ENCODE results near the gene RIN3. TPM values are rescaled to one million over a fixed set of nuclear protein-coding genes. Genes with fewer than 3 reads are reported as not detected.
A peak's percentile ranks its signal among the peaks of the same experiment; 100 is the strongest.

RIN3 gene
- total RNA-seq, 4 donors from 2014 or later = 15.4 to 53.6 (median 39.7) TPM

DNA sequence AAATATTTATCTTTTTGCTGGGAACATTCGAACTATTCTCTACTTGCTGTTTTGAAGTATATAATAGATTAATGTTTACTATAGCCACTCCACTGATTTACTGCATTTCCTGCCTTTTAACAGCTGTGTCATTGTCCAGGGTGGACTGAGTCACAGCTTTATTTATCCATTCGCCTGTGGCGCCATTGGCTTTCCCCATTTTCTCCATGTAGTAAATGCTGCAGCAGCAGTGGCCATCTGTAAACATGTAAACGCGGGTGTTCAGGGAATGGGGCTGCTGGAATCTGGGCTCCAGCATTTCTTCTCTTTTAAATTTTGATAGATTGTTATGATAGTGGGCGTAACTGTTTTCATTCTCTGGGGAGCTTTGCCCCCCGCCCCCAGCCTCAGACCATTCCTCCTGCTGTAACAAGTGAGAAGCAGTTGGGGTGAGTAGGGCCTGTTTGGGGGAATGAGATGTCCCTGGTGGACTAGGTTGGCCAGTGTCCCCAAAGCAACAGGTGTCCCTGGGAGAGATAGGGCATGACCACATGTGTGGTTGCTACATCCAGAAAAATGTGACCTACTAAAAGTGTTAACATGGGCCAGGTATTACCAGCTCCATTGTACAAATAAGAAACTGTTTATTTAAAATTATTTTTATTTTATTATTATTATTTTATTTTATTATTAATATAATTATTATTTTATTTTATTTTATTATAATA is 32.9 kb downstream of the RIN3 start:
- Histone ChIP-seq H3K27me3 (no peaks in the 10 kb centered on the region), H3K9me3 (no peaks in the 10 kb centered on the region), H3K27ac (peak overlapping the region in 1 of 4 donors; percentile 9), H3K36me3 (no peaks in the 10 kb centered on the region), H3K4me3 (no peak overlapping the region), H3K4me1 (peaks cover 0 to 9% (median under 1%) of the 10 kb centered on the region in 4 donors)
- peak in 1 of 3 donors; percentile 30 for DNase-seq
- no peak for TF ChIP-seq POLR2A (IDR thresholded peaks at IDR 0.05)

DNA sequence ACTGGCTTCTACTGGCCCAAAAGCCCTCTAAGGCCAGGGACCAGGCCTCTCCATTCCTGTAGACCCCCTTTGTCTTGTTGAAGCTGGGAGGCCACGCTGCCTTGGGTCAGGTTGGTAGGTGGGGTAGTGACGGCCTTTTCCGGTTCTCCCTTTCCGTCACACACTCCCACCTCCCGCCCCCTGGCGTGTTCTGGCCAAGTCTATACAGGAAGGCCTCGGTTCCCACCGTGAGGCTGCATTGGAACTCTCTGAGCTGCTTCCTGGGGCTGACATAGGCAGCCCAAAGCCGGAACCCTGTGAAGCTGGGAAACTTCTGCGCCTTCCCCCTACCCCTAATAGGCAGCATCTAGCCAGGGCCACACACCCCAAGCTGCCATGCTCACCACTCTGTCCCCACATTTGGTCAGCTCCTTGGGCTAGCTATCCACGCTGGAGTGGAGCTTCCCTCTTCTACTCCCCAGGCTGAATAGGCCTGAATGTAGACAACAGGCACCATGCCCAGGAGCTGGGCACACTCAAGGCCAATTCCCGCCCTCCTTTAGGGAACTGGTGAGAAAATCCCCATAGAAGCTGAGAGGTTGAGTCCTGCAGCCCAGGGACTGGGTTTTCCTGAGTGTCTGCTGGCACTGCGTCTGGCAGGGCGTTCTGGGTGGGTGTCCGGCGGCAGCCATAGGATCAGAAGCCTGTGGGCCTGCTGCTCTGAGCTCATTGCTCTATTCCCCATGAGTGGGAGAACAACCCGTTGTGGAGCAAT is 35.7 kb downstream of the RIN3 start:
- TF ChIP-seq POLR2A (IDR thresholded peaks at IDR 0.05) = no peak
- TF ChIP-seq, protein P1, sequence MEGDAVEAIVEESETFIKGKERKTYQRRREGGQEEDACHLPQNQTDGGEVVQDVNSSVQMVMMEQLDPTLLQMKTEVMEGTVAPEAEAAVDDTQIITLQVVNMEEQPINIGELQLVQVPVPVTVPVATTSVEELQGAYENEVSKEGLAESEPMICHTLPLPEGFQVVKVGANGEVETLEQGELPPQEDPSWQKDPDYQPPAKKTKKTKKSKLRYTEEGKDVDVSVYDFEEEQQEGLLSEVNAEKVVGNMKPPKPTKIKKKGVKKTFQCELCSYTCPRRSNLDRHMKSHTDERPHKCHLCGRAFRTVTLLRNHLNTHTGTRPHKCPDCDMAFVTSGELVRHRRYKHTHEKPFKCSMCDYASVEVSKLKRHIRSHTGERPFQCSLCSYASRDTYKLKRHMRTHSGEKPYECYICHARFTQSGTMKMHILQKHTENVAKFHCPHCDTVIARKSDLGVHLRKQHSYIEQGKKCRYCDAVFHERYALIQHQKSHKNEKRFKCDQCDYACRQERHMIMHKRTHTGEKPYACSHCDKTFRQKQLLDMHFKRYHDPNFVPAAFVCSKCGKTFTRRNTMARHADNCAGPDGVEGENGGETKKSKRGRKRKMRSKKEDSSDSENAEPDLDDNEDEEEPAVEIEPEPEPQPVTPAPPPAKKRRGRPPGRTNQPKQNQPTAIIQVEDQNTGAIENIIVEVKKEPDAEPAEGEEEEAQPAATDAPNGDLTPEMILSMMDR (IDR thresholded peaks at IDR 0.05) = no peak
- H3K36me3 ChIP-seq = no peaks in the 10 kb centered on the region
- H3K4me3 ChIP-seq = no peak overlapping the region
- H3K27me3 ChIP-seq = no peaks in the 10 kb centered on the region
- H3K4me1 ChIP-seq = peaks cover 0 to 18% (median 10%) of the 10 kb centered on the region in 4 donors
- peak in 1 of 3 donors; percentile 47 for DNase-seq
- H3K27ac ChIP-seq = peak overlapping the region in 2 of 4 donors; percentile 38 to 47
- no peaks in the 10 kb centered on the region for H3K9me3 ChIP-seq

DNA sequence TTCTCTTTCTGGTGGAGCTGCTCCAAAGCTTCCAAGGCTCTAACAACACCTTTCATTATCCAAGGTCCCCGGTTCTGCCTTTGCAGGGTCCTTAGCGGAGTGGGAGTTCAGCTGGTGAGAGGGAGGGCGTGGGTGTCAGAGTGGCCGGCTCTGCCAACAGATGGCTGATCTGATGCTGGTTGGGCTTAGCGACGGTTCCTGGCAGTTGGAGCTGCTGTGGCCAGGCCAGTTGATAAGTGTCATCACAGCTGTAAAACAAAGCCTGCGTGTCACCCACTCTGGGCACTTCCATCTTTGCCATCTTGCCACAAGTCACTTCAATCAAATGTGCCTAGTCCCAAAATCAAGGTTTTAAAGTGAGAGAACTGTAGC is 36.3 kb downstream of the RIN3 start:
- TF ChIP-seq, protein P1 (IDR thresholded peaks at IDR 0.05) = no peak
- no peak for TF ChIP-seq POLR2A (IDR thresholded peaks at IDR 0.05)
- peaks cover 0 to 18% (median 10%) of the 10 kb centered on the region in 4 donors for H3K4me1 ChIP-seq
- H3K27me3 ChIP-seq = no peaks in the 10 kb centered on the region
- no peaks in the 10 kb centered on the region for H3K36me3 ChIP-seq
- H3K4me3 ChIP-seq = no peak overlapping the region
- H3K9me3 ChIP-seq = no peaks in the 10 kb centered on the region
- DNase-seq = peak in 1 of 3 donors; percentile 46
- peak overlapping the region in 2 of 4 donors; percentile 38 to 47 for H3K27ac ChIP-seq

DNA sequence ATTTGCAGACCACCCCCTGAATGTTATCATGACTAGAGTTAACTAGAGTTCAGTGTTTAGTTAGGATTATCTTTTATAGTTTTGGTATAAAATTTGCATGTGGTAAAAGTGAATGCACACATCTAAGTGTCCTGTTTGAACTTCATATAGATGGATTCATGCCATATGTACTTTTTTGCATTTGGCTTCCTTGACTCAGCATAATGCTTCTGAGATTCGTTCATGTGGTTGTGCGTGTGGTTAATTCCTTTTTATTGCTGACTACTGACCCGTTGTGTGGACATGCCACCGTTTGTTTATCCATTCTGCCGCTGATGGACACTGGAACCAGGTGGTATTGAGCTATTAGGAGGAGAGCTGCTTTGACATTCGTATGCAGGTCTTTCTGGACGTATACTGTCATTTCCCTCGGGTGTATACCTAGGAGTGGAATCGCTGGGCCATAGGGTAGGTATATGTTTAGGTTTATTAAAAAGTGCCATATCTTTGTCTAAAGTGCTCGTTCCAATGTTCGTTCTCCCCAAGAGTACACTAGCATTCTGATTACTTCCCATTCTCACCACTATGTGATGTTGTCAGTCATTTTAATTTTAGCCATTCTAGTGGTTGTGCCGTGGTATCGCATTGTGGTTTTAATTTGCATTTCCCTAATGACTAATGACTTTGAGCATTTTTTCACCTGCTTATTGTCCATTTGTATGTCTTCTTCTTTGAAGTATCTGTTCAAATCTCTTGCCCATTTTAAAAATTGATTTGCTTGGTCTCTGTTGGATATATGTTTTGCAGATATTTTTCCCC is 37.7 kb downstream of the RIN3 start:
- TF ChIP-seq POLR2A (IDR thresholded peaks at IDR 0.05) = no peak
- TF ChIP-seq, protein P1 (IDR thresholded peaks at IDR 0.05) = peak; percentile 33 to 84 (median 50)
- peaks cover 0 to 7% (median 0%) of the 10 kb centered on the region in 3 donors for H3K36me3 ChIP-seq
- no peak for DNase-seq
- no peak overlapping the region for H3K27ac ChIP-seq
- H3K27me3 ChIP-seq = no peaks in the 10 kb centered on the region
- peaks cover 0 to 25% (median 18%) of the 10 kb centered on the region in 4 donors for H3K4me1 ChIP-seq
- H3K9me3 ChIP-seq = no peaks in the 10 kb centered on the region
- no peak overlapping the region for H3K4me3 ChIP-seq

DNA sequence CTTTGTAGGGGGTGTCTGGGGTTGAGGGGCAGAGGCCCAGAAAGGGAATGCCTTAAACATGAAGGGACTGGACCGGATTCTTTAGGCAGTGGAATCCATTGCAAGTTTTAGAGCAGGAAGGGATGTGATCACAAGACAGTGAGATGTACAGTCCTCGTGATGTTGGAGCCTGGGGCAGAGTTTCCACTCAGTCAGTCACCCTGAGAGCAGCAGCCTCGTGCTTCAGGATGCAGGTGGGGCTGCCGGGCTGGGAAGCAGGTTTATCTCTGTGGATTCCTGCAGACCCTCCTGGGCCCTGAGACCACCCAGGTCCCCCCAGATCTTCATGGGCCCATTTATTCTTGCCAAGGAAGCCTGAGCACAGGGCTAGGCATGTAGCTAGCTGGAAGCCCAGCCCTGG is 38.5 kb downstream of the RIN3 start:
- peaks cover 0 to 25% (median 18%) of the 10 kb centered on the region in 4 donors for H3K4me1 ChIP-seq
- no peaks in the 10 kb centered on the region for H3K27me3 ChIP-seq

More for the DNA sequence above, 38.5 kb downstream of the RIN3 start:
- Histone ChIP-seq H3K4me3 (no peak overlapping the region), H3K9me3 (no peaks in the 10 kb centered on the region), H3K36me3 (peaks cover 0 to 15% (median 0%) of the 10 kb centered on the region in 3 donors), H3K27ac (no peak overlapping the region)
- peak in 1 of 3 donors; percentile 37 for DNase-seq
- TF ChIP-seq, protein P1 (IDR thresholded peaks at IDR 0.05) = no peak
- TF ChIP-seq POLR2A (IDR thresholded peaks at IDR 0.05) = no peak

Data from Peyer's patch (tissue), 4 donors.